K562 (cell line): Measurements from ENCODE around the gene CHTOP. TPM values are rescaled to one million over a fixed set of nuclear protein-coding genes. Genes with fewer than 3 reads are reported as not detected.

ENCODE experiments used
- CBFA2T2 ChIP-seq: fragments of 450-650 bp; conservative IDR thresholded peaks from 2 replicates; pipeline ENCODE4 v1.6.1; 2017; ENCODE audit warnings: mild to moderate bottlenecking
- DPF2 ChIP-seq: fragments of 450-650 bp; IDR thresholded peaks from 2 replicates; pipeline ENCODE4 v1.6.1; 2016
- FOXP4 ChIP-seq: sonication (generic); formaldehyde crosslinking; IDR thresholded peaks from 2 replicates; pipeline ENCODE4 v1.8.0; 2022; ENCODE audit warnings: mild to moderate bottlenecking, missing genetic modification reagents, borderline replicate concordance
- HDAC2 ChIP-seq: fragments of 450-650 bp; IDR thresholded peaks from 2 replicates; pipeline ENCODE4 v1.6.1; 2016; ENCODE audit warnings: mild to moderate bottlenecking
- HDAC3 ChIP-seq: fragments of 450-650 bp; IDR thresholded peaks from 2 replicates; pipeline ENCODE4 v1.6.1; 2018; ENCODE audit warnings: borderline replicate concordance, mild to moderate bottlenecking, moderate library complexity; ENCODE audit not compliant: partially characterized antibody
- MAX ChIP-seq: sonication (generic); formaldehyde crosslinking; IDR thresholded peaks from 2 replicates; pipeline ENCODE4 v1.9.0; 2022; ENCODE audit warnings: mild to moderate bottlenecking, missing genetic modification reagents
- NONO ChIP-seq, 2 experiments: fragments of 200-400 bp in 1 of 2; fragments of 450-650 bp in 1 of 2; formaldehyde crosslinking in 1 of 2; IDR thresholded peaks; 2 replicates each; pipeline ENCODE4 v1.6.1; 2017; ENCODE audit warnings: low read depth in 2 of 2, mild to moderate bottlenecking in 2 of 2, moderate library complexity in 2 of 2, low read length in 1 of 2
- NR2C1 ChIP-seq, 2 experiments: fragments of 450-650 bp; IDR thresholded peaks; 2 replicates each; pipeline ENCODE4 v1.6.1; 2017; ENCODE audit warnings: mild to moderate bottlenecking in 2 of 2, antibody characterized with exemption in 1 of 2, inconsistent platforms in 1 of 2, missing compliant biosample characterization in 1 of 2, missing genetic modification characterization in 1 of 2
- NRF1 ChIP-seq, 2 experiments: fragments of 450-650 bp; IDR thresholded peaks in 1 of 2; conservative IDR thresholded peaks in 1 of 2; 2 replicates each; pipeline ENCODE4 v1.6.1; 2014; ENCODE audit warnings: mild to moderate bottlenecking in 2 of 2
- SMAD4 ChIP-seq: fragments of 250-450 bp; sonication (Bioruptor Pico); conservative IDR thresholded peaks from 2 replicates; pipeline ENCODE4 v1.8.0; 2021; ENCODE audit warnings: inconsistent platforms, mild to moderate bottlenecking, moderate library complexity
- YY1 ChIP-seq, 3 experiments: IDR thresholded peaks; 2 replicates each; pipeline ENCODE4 v1.6.1; 2011; ENCODE audit warnings: low read length in 2 of 3, mild to moderate bottlenecking in 2 of 3, moderate library complexity in 2 of 3, borderline replicate concordance in 1 of 3, control low read depth in 1 of 3, low read depth in 1 of 3; ENCODE audit not compliant: insufficient read depth in 3 of 3, insufficient replicate concordance in 2 of 3, control insufficient read depth in 1 of 3, insufficient read length in 1 of 3; ENCODE audit errors: extremely low read depth in 1 of 3
- ZBTB1 ChIP-seq: sonication (generic); formaldehyde crosslinking; IDR thresholded peaks from 2 replicates; pipeline ENCODE4 v1.8.1; 2023; ENCODE audit warnings: missing genetic modification reagents, low read depth, mild to moderate bottlenecking, borderline replicate concordance
- ZFP30 ChIP-seq: fragments of 250-450 bp; sonication (Bioruptor Pico); IDR thresholded peaks from 2 replicates; pipeline ENCODE4 v1.8.0; 2022; ENCODE audit warnings: moderate library complexity, mild to moderate bottlenecking, inconsistent platforms, borderline replicate concordance
- ZMIZ1 ChIP-seq, 2 experiments: fragments of 150-350 bp in 1 of 2; IDR thresholded peaks; 2 replicates each; pipeline ENCODE4 v1.6.1; 2012 to 2016; ENCODE audit warnings: low read depth in 2 of 2, low read length in 2 of 2, mild to moderate bottlenecking in 1 of 2, moderate library complexity in 1 of 2
- ZNF121 ChIP-seq: sonication (generic); formaldehyde crosslinking; conservative IDR thresholded peaks from 2 replicates; pipeline ENCODE4 v1.8.0; 2022; ENCODE audit warnings: missing genetic modification reagents
- ZNF57 ChIP-seq: fragments of 450-650 bp; formaldehyde crosslinking; IDR thresholded peaks from 2 replicates; pipeline ENCODE4 v1.4.0; 2020; ENCODE audit warnings: mild to moderate bottlenecking, moderate library complexity
- ZNF717 ChIP-seq: fragments of 250-450 bp; sonication (Bioruptor Pico); IDR thresholded peaks from 2 replicates; pipeline ENCODE4 v1.5.0; 2021
- ZNF740 ChIP-seq, 3 experiments: fragments of 200-800 bp in 1 of 3; sonication (Bioruptor generic) in 1 of 3; sonication (generic) in 1 of 3; formaldehyde crosslinking in 1 of 3; IDR thresholded peaks; 2 replicates each; pipeline versions ENCODE4 v1.6.1 to v1.8.0; 2016 to 2022; ENCODE audit warnings: mild to moderate bottlenecking in 2 of 3, missing compliant biosample characterization in 2 of 3, missing genetic modification characterization in 2 of 3, missing genetic modification reagents in 1 of 3
- polyA plus RNA-seq, 8 experiments: library from polyadenylated mRNA; depleted of rRNA in 4 of 8; stranded (reverse) in 5 of 8; unstranded in 3 of 8; fragments of >200 nt; fragmentation: Nextera tagmentation in 2 of 8; fragmentation: Illumina TruSeq in 1 of 8; extraction: Ambion mirVana in 2 of 8; extraction: Trizol in 1 of 8; gene quantifications; 2 replicates each; pipeline versions ENCODE4 v1.2.1 to v1.2.3, GENCODE V29; 2011 to 2014; ENCODE audit warnings: inconsistent platforms in 1 of 8, missing spikeins in 1 of 8
- total RNA-seq, 7 experiments: library from RNA; depleted of rRNA in 6 of 7; stranded (reverse); fragments of >200 nt in 6 of 7; fragmentation: Illumina TruSeq in 2 of 7; extraction: Trizol in 2 of 7; gene quantifications; 2 replicates each; pipeline versions ENCODE4 v1.2.1 to v1.2.3, GENCODE V29; 2011 to 2021; ENCODE audit warnings: low replicate concordance in 1 of 7

CHTOP gene
- total and polyA plus RNA-seq, 9 of the 15 experiments (the other 6 are each of a cell fraction or from before 2014, with no cell fraction given), result 10.2 to 91.8 (median 60.8) TPM

- peak; percentile 6 to 39; a peak in 2 of 4 replicates for TF ChIP-seq NRF1 (conservative IDR thresholded peaks at IDR 0.05 in 1 of 2, IDR thresholded peaks at IDR 0.05 in 1 of 2)
- TF ChIP-seq YY1 (IDR thresholded peaks at IDR 0.05; ENCODE audit: borderline replicate concordance in 1 of 3, control insufficient read depth in 1 of 3, extremely low read depth in 1 of 3, insufficient read depth in 3 of 3, insufficient read length in 1 of 3, insufficient replicate concordance in 2 of 3, low read depth in 1 of 3, low read length in 2 of 3), result peak in 2 of 3 experiments; percentile 22 to 27
- 0 out of 2 replicates have a peak, but pooled peaks have one; percentile 52 for TF ChIP-seq HDAC2
- TF ChIP-seq ZNF57, result no peak
- peak; percentile 89 for TF ChIP-seq MAX
- TF ChIP-seq SMAD4 (CRISPR knock-in tag), result peak; percentile 81
- TF ChIP-seq NR2C1 (IDR thresholded peaks at IDR 0.05), result peak; percentile 83
- TF ChIP-seq NR2C1 (tag; IDR thresholded peaks at IDR 0.05), result peak; percentile 84
- TF ChIP-seq ZNF740 (CRISPR knock-in tag; IDR thresholded peaks at IDR 0.05), result 0 out of 2 replicates have a peak, but pooled peaks have one; percentile 11
- TF ChIP-seq ZNF740 (tag; IDR thresholded peaks at IDR 0.05), result no peak
- peak; percentile 86; the same call in 1 of the 2 replicates for TF ChIP-seq DPF2
- TF ChIP-seq ZFP30 (CRISPR knock-in tag), result no peak
- no peak for TF ChIP-seq ZNF121 (CRISPR knock-in tag)
- no peak; the same call in 1 of the 2 replicates for TF ChIP-seq ZBTB1 (CRISPR knock-in tag)
- no peak for TF ChIP-seq ZNF717 (CRISPR knock-in tag)
- TF ChIP-seq HDAC3, result no peak
- no peak for TF ChIP-seq NONO (IDR thresholded peaks at IDR 0.05; ENCODE audit: low read depth in 2 of 2, low read length in 1 of 2)
- TF ChIP-seq FOXP4 (CRISPR knock-in tag), result no peak
- 0 out of 4 replicates have a peak, but pooled peaks of 1 of the 2 experiments have one; percentile 50 for TF ChIP-seq ZMIZ1 (IDR thresholded peaks at IDR 0.05; ENCODE audit: low read depth in 2 of 2, low read length in 2 of 2)
- TF ChIP-seq CBFA2T2, result 0 out of 2 replicates have a peak, but pooled peaks have one; percentile 19
These were observed 24.9 kb upstream of the CHTOP start (continued) for GRCh38 chr1:153608742-153609584.
